Measurements from ENCODE around the gene CRMP1. TPM values are rescaled to one million over a fixed set of nuclear protein-coding genes. Genes with fewer than 3 reads are reported as not detected.

The CRMP1 gene
- total RNA-seq, 4 donors from 2014 or later: 0.21 to 0.59 (median 0.30) TPM; not detected in 1

- no peak overlapping the region for H3K4me3 ChIP-seq
- TF ChIP-seq POLR2A (IDR thresholded peaks at IDR 0.05) (no peak), CTCF (IDR thresholded peaks at IDR 0.05) (no peak), EP300 (IDR thresholded peaks at IDR 0.05) (no peak)
- H3K27ac ChIP-seq: no peak overlapping the region
- H3K4me1 ChIP-seq: no peaks in the 10 kb centered on the region
- no peaks in the 10 kb centered on the region for H3K27me3 ChIP-seq
- H3K9me3 ChIP-seq: peaks cover 0 to 11% (median 0%) of the 10 kb centered on the region in 4 donors
- WGBS, 2 donors: 79 to 84% methylated on average over 11 to 12 of the region's 12 CpGs
- peaks cover 0 to 96% (median 3%) of the 10 kb centered on the region in 3 donors for H3K36me3 ChIP-seq
- DNase-seq (ENCODE audit: low spot score in 2 of 2): no peak
Observed at GRCh38 chr4:5810770-5811430, 82.0 kb downstream of the CRMP1 start.

GRCh38 chr4:5810151-5810550 is 82.7 kb downstream of the CRMP1 start:
- Histone ChIP-seq H3K4me3 (no peak overlapping the region), H3K27ac (no peak overlapping the region), H3K27me3 (no peaks in the 10 kb centered on the region), H3K9me3 (peaks cover 0 to 11% (median 0%) of the 10 kb centered on the region in 4 donors), H3K36me3 (peaks cover under 1 to 97% (median 3%) of the 10 kb centered on the region in 3 donors), H3K4me1 (no peaks in the 10 kb centered on the region)
- TF ChIP-seq EP300 (IDR thresholded peaks at IDR 0.05) (no peak), POLR2A (IDR thresholded peaks at IDR 0.05) (no peak), CTCF (IDR thresholded peaks at IDR 0.05) (no peak)
- WGBS, 2 donors: 93 to 97% methylated on average over 3 of the region's 3 CpGs
- no peak for DNase-seq (ENCODE audit: low spot score in 2 of 2)

- TF ChIP-seq POLR2A (IDR thresholded peaks at IDR 0.05): no peak
- no peak for TF ChIP-seq CTCF (IDR thresholded peaks at IDR 0.05)
- no peak for TF ChIP-seq EP300 (IDR thresholded peaks at IDR 0.05)
- WGBS, 2 donors: 94 to 95% methylated on average over 12 of the region's 12 CpGs
- no peaks in the 10 kb centered on the region for H3K27me3 ChIP-seq
- peaks cover 3 to 97% (median 4%) of the 10 kb centered on the region in 3 donors for H3K36me3 ChIP-seq
- no peak overlapping the region for H3K4me3 ChIP-seq
- H3K9me3 ChIP-seq: peaks cover 0 to 11% (median 0%) of the 10 kb centered on the region in 4 donors
- no peak for DNase-seq (ENCODE audit: low spot score in 2 of 2)
- H3K27ac ChIP-seq: no peak overlapping the region
- no peaks in the 10 kb centered on the region for H3K4me1 ChIP-seq
Observed at GRCh38 chr4:5809216-5809776, 83.6 kb downstream of the CRMP1 start.

- WGBS, 2 donors: 76 to 81% methylated on average over 9 to 10 of the region's 10 CpGs
- DNase-seq (ENCODE audit: low spot score in 2 of 2): no peak
- H3K4me1 ChIP-seq: no peaks in the 10 kb centered on the region
- no peak overlapping the region for H3K27ac ChIP-seq
- peaks cover 3 to 97% (median 4%) of the 10 kb centered on the region in 3 donors for H3K36me3 ChIP-seq
- no peaks in the 10 kb centered on the region for H3K27me3 ChIP-seq
- H3K4me3 ChIP-seq: no peak overlapping the region
- TF ChIP-seq POLR2A (IDR thresholded peaks at IDR 0.05): no peak
- TF ChIP-seq CTCF (IDR thresholded peaks at IDR 0.05): no peak
- no peak for TF ChIP-seq EP300 (IDR thresholded peaks at IDR 0.05)
- peaks cover 0 to 11% (median 0%) of the 10 kb centered on the region in 4 donors for H3K9me3 ChIP-seq
Observed at GRCh38 chr4:5808081-5808741, 84.7 kb downstream of the CRMP1 start.

GRCh38 chr4:5805270-5805669 is 87.6 kb downstream of the CRMP1 start:
- H3K27me3 ChIP-seq: no peaks in the 10 kb centered on the region
- no peaks in the 10 kb centered on the region for H3K4me1 ChIP-seq
- peaks cover 3 to 97% (median 4%) of the 10 kb centered on the region in 3 donors for H3K36me3 ChIP-seq
- 92 to 97% methylated on average over 11 of the region's 11 CpGs for WGBS, 2 donors
- DNase-seq (ENCODE audit: low spot score in 2 of 2): no peak
- TF ChIP-seq EP300 (IDR thresholded peaks at IDR 0.05): no peak
- no peak for TF ChIP-seq CTCF (IDR thresholded peaks at IDR 0.05)
- no peak for TF ChIP-seq POLR2A (IDR thresholded peaks at IDR 0.05)
- peaks cover 0 to 6% (median 0%) of the 10 kb centered on the region in 4 donors for H3K9me3 ChIP-seq
- no peak overlapping the region for H3K4me3 ChIP-seq
- H3K27ac ChIP-seq: no peak overlapping the region
